Measurements from ENCODE around the gene PCAT6. TPM values are rescaled to one million over a fixed set of nuclear protein-coding genes. Genes with fewer than 3 reads are reported as not detected.

The PCAT6 gene
- total RNA-seq, 1 donor from 2014 or later: not detected

GRCh38 chr1:202860744-202861419, 50.1 kb downstream of the PCAT6 start:
- Histone ChIP-seq H3K4me1 (ENCODE audit: control insufficient read depth in 3 of 3, insufficient read depth in 3 of 3, low read length in 3 of 3) (peaks cover 13 to 15% (median 13%) of the 10 kb centered on the region in 3 donors), H3K9ac (ENCODE audit: low read depth in 1 of 3, low read length in 3 of 3) (peak overlapping the region; percentile 32 to 75 (median 55)), H3K27ac (ENCODE audit: low read depth, low read length) (no peak overlapping the region), H3K36me3 (ENCODE audit: control insufficient read depth in 3 of 3, insufficient read depth in 3 of 3, low read length in 3 of 3) (no peaks in the 10 kb centered on the region), H3K27me3 (ENCODE audit: control insufficient read depth in 3 of 3, insufficient read depth in 3 of 3, low read length in 3 of 3) (peaks cover 0 to 5% (median 0%) of the 10 kb centered on the region in 3 donors), H3K9me3 (ENCODE audit: control insufficient read depth in 3 of 3, low read length in 3 of 3) (no peaks in the 10 kb centered on the region), H3K4me3 (ENCODE audit: low read length in 3 of 3) (peak overlapping the region; percentile 69 to 82 (median 73))

Small RNA genes within 50 kb of the gene (small RNA-seq; reads per million reads assigned to genes)
- gene AC098934.3: not detected

Other genes starting within 250 kb of the PCAT6 start
- gene SYT2, start 100.5 kb upstream of the PCAT6 start, total RNA-seq: under 0.01 TPM
- 93.4 TPM for gene KDM5B, start 2.5 kb upstream of the PCAT6 start, total RNA-seq
- 6.8 TPM for gene RABIF, start 78.2 kb downstream of the PCAT6 start, total RNA-seq
- gene KLHL12, start 116.3 kb downstream of the PCAT6 start, total RNA-seq: 15.1 TPM
- 96.6 TPM for gene ADIPOR1, start 147.4 kb downstream of the PCAT6 start, total RNA-seq
- gene CYB5R1, start 156.3 kb downstream of the PCAT6 start, total RNA-seq: 68.4 TPM
- 42.3 TPM for gene TMEM183A, start 196.4 kb downstream of the PCAT6 start, total RNA-seq
- 15.7 TPM for gene PPFIA4, start 215.5 kb downstream of the PCAT6 start, total RNA-seq

Measured in skeletal muscle tissue (tissue), 5 donors.